Activated CD4-positive, CD25-positive, alpha-beta regulatory T cell treated with anti-CD3 and anti-CD28 coated beads, Interleukin-2, amount 50 U/mL, for 24 hours (primary cell): ENCODE measurements around the gene FAM53B.
"Not testable (repeated sequence)": the region's sequence is repeated elsewhere in the genome, so short reads cannot be mapped to it uniquely, and the experiment has no call there.

Experiments
- ATAC-seq, 2 donors: fragments of 150-1000 bp; cut with Tn5 transposase; one replicate each; pipeline ENCODE4 v1.10.0; 2021; ENCODE audit warnings: mild to moderate bottlenecking in 1 of 2, moderate library complexity in 1 of 2

FAM53B gene

DNA sequence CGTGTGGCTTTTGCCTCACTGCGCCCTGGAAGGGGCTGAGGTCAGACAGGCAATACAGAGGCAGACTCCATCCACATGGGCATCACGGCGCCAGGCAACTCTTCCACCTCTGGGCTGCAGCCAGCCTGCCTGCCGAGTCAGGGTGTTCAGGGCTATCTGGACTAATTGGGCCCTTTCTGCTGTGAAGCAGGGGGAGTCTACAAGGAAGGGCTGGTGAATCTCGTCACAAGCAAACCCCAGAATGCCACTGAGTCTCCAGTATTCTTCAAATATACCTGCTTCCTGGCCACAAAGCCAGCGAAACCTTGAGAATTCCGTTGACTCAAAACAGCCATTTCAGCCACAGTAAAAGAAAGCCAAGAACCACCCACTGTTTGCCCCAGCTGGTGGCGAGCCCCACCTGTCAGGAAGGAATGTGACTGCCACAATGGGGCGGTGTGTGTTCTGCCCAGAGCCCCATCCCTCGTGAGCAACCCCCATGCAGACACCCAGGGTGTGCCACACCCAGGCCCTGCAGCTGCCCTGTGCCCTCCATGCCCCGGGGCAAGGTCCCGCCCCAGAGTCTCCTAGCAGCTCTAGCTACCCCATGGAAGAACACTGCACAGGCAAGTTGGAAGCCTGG, 117.3 kb downstream of the FAM53B start:
- peak; percentile 73 to 77 for ATAC-seq

DNA sequence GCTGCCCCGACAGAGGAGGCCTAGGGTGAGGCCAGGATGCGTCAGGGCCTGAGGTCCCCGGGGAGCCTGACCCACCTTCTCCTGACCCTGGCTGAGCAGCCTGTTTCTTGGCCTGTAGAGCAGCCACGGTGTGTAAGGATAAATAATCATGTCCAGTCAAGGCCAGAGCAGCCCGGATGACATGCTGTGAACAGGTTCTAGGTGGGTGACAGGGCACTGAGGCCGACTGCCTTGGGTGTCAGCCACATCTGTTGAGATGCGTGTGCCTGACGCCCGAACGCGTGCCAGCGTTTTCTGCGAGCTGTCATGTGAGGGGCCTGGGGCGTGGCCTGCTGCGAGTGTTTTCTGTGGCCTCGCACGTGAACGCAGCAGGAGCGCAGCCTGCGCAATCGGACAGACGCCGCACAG, 118.3 kb downstream of the FAM53B start:
- no peak for ATAC-seq

DNA sequence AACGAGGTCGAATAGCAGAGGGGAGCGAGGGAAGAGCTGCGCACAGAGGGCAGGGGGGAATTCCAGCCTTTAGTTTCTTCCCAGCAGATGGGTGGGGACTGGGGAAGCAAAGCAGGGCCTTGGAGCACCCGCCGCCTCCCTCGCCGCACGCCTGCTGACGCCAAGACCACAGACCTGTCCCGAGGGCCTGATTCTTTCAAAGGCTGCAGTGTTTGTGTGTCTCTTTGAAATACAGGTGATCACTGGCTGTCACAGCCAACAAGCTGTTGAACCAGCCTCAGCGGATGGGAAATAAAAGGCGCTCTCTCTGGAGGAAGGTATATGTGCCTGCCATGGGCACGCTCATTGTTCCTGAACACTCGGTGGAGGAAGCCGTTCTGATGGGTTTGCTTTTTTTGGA, 119.3 kb downstream of the FAM53B start:
- no peak for ATAC-seq

DNA sequence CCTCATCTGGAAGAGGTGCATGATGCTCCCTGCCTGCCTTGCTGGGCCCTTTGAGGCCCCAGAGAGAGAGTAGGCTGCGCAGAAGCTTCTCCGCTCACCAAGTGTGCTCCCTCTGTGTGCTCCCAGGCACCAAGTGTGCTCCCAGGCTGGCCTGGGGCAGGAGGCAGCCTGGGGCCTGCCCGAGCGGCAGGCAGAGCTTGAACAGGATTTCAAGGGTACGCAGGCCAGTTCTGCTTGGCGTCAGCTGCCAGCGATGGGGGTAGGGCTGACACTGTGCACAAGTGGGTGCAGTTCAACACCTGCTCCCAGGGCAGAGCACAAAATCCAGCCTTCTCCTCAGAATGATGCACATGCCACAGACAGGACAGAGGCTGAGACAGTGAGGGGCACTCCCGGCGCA, 119.7 kb downstream of the FAM53B start:
- ATAC-seq, result no peak

DNA sequence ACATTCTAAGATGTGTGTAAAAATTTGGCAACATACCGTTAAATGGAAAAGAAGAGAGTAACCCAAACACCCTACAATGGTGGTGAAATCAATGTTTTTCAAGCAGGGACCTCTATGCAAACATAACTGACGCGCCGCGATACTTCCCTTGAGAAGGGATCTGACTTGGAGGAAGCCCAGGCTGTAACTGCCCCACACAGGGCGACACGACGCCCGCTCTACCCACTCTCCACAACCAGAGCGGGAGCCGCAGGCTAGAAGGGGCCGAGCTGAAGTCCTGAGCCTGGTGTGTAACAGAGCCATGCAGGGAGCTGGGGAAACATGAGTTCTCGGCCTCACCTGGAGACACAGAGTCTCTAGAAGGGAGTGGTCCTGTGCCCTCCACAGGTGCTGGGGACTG, 120.2 kb downstream of the FAM53B start:
- no peak for ATAC-seq

DNA sequence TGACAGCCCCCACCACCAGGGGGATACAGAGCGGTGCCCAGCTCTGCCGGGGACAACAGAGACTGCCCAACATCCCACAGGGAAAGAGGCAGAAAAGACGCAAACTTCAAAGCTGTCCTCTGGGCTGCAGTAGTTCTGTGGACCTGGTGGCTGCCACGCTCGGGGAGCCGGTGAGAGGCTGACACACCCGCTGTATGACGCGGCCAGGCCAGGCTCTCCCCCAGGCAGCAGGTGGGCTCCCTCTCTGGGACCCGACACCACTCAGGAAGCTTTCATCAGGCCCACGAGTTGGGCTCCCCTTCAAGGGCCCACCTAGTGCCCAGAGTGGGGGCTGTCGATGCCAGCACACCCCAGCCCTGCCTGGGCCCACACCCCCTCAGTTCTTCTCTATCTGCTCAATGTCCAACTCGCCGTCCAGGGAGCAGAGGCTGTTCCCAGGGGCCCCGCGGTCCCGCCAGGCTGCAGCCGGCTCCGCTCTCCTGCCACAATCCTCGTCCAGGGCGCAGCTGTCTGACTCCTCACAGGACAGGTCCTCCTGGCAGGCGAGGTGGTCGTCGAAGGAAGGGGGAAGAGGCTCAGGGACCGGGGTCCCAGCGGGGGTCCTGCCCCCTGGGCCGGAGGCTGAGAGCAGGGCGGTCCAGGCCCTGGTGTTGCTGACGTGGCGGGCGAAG, 121.2 kb downstream of the FAM53B start:
- ATAC-seq, result no peak

DNA sequence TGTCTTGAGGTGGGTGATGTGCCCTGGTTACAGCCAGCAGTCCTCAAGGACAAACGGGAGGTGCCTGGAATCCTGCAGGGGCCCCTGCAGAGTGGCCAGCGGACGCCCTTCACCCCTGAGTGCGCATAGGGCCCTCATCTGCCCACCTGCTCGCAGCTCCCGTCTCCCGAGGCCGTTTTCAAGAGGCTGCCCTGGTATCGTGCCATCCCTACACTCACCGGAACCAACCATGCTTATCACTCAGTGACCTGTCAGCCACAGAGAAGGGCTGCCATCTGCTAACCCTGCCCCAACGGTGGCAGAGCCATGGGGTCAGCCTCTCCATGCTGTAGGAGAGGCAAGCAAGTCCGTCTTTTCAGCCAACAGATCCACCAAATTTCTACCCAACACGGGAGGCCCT, 122.0 kb downstream of the FAM53B start:
- ATAC-seq, result no peak

DNA sequence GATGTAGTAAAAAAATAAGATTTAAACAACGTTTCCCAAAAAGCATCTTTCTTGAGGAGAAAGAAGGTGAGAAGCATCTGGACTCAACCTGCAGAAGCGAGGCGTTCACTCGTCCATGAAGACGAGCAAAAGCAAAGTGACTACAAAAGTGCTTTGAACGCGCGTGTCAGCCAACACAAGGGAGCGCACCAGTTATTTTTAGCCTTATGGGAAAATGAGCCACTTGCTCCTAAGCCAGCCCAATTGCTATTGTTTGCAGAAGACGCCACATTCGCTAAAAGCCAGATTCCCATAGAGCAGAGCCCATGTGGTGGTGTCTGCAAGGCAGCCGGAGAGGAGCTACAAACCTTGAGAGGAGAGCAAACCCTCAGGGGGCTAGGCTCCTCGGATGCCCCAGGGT, 122.5 kb downstream of the FAM53B start:
- ATAC-seq, result no peak

DNA sequence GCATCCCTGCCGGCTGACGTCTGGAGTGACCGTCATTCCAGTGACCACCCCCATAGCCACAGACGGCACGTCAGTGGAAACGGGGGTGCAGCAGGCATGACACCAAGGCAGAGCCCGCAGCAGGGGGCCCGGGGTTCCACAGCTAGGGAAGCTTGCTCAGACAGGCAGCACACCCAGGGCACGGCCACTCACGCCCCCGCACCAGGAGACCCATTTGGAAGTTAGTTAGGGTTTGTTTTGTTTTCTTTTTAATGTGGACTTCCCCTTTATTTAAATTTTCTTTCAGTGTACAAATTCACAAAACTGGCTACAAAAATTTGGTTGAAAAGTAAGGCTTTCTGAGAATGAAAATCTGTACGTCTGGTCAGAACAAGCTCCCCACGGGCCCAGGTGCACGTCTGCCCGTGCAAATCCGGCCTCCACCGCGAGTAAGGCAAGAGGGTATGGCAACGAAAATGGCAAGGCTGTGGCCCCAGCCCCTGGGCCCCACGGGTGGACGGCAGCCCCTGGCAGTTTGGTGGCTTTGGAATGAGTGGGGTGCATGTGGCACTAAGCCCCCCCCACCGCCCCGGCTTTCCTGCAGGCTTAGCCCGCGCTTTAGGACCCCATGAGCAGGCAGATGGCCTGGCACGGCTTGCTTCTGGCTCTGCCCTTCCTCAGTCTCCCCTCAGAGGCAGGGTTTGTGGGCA, 124.2 kb downstream of the FAM53B start:
- ATAC-seq, result no peak

DNA sequence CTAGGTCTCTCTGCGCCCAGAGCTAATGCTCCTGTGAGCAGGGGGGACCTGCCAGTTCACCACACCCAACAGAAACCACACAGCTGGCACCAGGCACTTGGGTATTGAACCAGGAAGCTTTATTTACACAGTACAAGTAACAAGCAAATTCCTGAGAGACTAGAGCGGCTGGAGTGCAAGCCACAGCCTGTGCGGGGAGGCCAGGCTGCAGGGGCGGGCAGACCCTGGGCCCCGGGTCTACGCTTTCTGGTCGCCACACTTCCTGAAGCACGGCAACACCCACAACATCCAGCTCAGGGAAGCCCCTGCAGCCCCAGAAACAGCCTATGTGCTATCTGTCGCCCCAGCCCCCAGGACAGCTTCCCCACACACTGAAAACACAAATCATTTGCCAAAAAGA, 125.0 kb downstream of the FAM53B start:
- peak in 1 of 2 donors; percentile 16 for ATAC-seq

DNA sequence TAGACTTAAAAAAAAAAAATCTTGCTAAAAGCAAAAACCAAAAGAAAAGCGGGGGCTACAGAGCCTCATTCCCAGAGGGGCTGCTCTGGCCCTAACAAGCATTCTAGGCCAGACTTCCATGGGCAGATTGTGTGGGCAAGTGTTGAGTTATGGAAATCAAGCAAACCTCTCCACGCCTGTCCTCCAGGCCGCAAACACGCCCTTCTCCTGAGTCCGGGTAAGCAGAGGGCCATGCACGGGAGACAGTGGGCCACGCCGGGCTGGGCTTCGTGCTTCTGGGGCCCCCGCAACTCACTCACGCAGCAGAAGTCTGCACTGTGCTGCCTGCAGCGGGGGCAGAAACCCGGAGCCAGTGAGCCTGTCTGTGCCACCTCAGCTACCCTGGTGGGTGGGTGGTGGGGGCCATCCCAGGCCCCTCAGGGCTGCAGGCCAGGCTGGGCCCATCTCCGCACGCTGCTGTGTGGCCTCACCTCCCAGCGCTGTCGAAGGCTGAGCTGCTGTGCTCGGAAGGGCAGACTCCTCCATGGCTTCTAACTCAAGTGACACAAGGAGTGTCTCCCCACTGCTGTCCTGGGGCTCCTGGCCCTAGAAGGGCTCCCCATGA, 125.6 kb downstream of the FAM53B start:
- no peak for ATAC-seq

DNA sequence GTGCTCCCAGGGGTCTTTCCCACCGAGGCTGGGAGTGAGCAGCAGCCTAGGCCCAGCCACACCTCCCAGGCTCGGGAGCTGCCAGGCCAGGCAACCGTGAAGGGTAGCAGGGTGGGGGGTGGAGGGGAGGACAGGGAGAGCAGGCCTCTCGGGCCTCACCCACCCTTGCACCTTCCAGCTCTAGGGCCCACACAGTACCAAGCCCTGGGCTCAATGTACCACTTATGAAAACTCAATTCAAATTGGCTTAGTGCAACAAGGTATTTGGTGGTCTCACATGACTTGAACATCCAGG, 127.4 kb downstream of the FAM53B start:
- ATAC-seq, result no peak

DNA sequence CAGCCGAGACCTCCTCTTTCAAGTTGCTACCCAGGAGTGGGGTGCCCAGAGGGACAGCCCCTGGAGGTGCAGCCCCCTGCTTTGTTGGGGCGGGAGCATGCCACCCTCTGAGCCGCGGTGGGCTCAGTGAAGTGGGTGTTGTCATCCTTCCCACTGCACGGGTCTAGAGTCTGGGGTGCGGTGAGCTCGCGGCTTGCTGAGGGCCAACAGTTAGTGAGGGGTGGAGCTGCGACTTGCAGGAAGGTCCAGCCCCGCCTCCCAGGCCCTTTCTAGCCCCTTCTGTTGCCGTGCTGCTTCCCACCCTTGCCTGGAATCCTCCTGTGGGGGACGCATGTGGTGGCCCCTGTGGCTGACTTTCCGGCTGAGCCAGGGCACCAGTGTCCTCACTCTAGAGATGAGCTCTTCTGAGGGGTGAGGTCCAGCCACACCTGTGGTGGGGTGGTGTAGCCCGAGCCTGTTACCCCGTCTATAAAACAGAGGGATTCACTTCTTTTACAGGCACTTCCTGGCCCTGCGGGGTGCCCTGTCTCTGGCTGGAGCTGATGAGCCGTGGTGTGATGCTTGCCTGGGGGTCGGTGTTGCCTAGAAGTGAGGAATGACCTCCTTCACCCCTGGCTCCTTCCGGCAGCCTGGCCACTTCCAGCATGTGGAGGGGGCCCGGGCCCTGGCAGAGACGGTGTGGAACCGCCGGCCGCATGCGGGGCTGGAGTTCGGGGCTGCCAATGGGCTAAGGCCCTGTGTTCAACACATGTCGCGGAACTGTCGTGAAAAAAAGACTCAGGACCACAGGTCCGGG, 127.9 kb downstream of the FAM53B start:
- ATAC-seq, result no peak

DNA sequence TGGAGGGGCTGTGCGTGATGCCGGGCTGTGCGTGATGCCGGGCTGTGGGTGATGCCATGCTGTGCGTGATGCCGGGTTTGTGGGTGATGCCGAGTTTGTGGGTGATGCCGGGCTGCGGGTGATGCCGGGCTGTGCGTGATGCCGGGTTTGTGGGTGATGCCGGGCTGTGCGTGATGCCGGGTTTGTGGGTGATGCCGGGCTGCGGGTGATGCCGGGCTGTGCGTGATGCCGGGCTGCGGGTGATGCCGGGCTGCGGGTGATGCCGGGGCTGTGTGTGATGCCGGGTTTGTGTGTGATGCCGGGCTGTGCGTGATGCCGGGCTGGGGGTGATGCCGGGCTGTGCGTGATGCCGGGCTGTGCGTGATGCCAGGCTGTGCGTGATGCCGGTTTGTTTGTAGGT, 128.9 kb downstream of the FAM53B start:
- no peak for ATAC-seq

DNA sequence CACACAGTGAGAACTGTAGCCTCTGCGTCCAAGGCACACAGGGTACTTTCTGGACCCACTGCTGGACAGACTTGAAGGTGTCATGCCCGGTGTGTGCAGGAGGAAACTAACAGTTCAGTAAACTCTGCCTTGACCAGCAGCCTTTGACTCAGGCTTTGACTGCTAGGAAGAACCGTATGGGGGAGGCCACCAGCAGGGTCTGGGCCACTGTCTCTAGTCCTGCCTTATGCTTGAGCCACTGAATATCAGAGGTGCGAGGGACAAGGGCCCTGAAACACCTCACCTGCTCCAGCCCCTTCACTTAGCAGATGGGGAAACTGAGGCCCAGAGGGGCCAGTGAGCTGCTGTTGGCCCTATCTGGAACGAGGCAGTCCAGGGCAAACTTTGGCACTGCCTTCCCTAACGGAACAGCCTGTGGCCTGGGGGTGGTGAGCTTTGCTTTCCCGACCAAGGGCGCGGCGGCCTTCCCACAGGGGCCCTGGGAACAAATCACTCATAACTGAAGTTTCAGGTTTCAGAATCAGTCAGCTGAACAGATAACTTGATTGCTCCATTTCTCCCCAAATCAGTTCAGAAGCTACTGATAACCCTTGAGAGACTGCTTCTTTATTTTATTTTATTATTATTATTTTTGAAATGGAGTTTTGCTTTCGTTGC, 130.0 kb downstream of the FAM53B start:
- ATAC-seq, result peak; percentile 53 to 61

DNA sequence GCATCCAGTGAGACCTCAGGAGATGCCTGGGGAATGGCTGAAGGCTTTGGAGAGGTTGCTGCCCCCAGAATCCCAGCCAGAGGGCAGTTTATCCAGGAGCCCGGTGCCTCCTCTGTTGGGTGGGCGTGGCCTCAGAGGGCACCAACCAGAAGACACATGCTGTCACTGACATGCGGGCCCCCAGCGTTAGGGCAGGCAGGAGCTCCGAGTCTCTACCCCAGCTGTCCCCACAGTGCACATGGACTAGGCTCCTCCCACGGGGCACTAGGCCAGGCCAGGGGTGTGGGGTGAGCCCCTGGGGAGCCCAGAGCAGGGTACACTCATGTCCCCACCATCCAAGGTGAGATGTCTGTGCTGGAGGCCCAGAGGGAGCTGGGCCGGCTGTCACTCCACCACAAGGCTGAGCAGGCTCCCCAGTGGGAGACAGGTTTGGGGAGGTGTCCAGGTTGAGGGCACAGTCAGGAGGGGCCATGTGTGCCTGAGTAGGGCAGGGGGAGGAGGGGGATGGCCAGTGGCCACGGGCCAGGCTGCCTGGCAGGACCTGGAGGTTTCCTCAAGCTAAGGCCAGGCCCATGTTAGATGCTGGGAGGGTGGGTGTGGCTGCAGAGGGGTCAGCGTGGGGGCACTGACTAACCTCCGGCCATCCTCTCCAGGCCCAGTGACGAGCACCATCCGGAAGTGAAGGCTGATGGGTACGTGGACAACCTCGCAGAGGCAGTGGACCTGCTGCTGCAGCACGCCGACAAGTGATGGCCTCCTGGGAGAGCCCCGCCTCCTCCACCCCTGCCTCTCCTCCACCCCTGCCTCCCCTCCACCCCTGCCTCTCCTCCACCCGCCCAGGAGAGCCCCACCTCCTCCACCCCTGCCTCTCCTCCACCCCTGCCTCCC, 131.3 kb downstream of the FAM53B start:
- ATAC-seq, result peak; percentile 16 to 34

DNA sequence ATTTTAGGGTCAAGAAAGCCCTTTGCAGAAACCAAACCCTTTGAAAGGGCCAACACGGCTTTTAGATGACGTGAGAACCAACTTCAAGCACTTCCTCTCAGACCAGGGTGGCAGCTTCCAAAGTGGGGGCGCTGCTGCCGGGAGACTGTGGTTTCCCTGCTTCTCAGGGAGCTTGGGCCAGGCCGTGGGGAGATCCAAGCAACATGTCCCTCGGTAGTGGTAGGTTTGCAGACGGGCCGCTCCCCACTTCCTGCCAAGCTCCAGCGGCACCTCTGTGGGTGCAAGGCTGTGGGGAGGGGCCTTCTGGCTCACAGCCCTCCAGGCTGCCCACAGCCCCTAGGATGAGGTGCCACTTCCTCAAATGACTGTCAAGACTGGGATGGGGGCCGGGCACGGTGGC, 132.4 kb downstream of the FAM53B start:
- ATAC-seq, result peak; percentile 29 to 40

DNA sequence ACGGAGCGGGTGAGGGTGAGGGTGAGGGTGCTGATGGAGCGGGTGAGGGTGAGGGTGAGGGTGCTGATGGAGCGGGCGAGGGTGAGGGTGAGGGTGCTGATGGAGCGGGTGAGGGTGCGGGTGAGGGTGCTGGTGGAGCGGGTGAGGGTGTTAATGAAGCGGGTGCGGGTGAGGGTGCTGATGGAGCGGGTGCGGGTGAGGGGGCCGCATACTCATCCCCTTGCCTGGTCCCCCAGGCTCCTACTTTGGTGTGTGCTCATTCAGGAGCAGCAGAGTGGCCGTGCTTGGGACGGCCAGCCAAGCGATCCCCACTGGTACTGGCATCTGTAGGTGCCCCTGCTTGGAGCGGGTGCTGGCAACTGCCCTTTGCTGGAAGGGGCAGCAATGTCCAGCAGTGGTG, 133.3 kb downstream of the FAM53B start:
- not testable (repeated sequence) for ATAC-seq

DNA sequence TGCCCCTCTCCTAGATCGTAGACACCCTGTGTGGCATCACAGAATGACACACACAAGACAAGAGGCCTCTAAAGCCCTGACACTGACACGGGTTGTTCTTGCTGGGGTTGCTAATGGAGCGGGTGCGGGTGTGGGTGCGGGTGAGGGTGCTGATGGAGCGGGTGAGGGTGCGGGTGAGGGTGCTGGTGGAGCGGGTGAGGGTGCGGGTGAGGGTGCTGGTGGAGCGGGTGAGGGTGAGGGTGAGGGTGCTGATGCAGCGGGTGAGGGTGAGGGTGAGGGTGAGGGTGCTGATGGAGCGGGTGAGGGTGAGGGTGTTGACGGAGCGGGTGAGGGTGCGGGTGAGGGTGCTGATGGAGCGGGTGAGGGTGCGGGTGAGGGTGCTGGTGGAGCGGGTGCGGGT, 134.0 kb downstream of the FAM53B start:
- not testable (repeated sequence) for ATAC-seq

DNA sequence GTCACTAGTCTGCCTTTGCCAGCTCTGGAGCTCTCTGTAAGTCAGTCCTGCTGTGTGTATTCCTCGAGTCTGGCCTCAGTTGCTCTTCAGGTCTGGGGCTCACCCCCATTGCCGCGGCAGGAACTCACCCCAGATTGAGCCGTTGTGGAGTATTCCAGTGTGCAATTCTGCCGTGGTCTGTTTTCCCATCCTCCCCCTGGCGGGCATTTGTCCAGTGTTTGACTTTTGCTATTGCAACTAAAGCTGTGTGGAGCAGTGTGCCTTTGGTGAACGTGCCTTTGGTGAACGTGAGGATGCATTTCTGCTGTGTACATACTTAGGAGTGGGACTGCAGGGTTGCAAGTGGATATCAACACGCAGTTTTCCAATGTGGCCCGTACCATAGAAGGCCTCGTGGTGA, 134.5 kb downstream of the FAM53B start:
- no peak for ATAC-seq

DNA sequence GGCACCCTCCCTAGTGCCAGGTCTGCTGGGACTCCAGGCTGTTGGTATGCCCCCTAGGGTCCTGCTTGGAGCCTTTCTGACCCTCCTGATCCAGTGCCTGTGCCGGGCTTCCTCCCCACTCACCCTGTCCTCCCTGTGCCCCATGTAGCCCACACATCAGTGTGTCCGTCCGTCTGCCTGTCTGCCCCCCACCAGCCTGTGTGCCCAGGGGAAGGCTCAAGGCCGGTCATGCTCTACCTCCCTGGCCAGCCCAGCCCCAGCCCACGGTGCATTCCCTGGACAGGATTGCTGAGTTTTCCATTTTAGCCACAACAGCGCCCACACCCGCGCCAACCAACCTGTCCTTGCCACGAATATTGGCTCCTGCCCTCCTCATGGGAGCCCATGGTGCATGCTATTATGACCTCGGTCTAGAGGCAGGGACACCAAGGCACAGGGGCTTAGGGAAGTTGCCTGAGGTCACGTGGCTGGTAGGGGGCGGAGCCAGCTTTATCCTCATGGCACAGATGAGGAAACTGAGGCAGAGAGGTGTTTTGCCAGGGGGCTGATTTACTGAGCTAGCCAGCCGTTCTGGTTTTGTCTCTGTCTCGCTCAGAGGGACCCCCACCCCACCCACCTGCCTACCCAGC, 136.0 kb downstream of the FAM53B start:
- no peak for ATAC-seq
